H1 (cell line): ENCODE results near the gene NME7. TPM values are rescaled to one million over a fixed set of nuclear protein-coding genes. Genes with fewer than 3 reads are reported as not detected.

Source experiments
- BRCA1 ChIP-seq: IDR thresholded peaks from 2 replicates; pipeline ENCODE4 v1.6.1; 2012; ENCODE audit warnings: low read depth, low read length, improper control_type of control experiment
- E2F6 ChIP-seq: IDR thresholded peaks from 2 replicates; pipeline ENCODE4 v1.6.1; 2012; ENCODE audit warnings: inconsistent platforms
- EP300 ChIP-seq, 2 experiments: IDR thresholded peaks; 1 replicate in 1 of 2; 2 replicates in 1 of 2; pipeline ENCODE4 v1.6.1; 2011 to 2012; ENCODE audit warnings: low read depth in 2 of 2, low read length in 2 of 2, mild to moderate bottlenecking in 2 of 2, borderline replicate concordance in 1 of 2, inconsistent platforms in 1 of 2, moderate library complexity in 1 of 2
- HDAC6 ChIP-seq: IDR thresholded peaks from one replicate; pipeline ENCODE4 v1.7.1; 2012; ENCODE audit warnings: low read depth, mild to moderate bottlenecking, inconsistent platforms, low read length, moderate library complexity
- NRF1 ChIP-seq: IDR thresholded peaks from 2 replicates; pipeline ENCODE4 v1.6.1; 2011; ENCODE audit warnings: mild to moderate bottlenecking, low read depth, low read length, improper control_type of control experiment
- PHF8 ChIP-seq: fragments of 200-600 bp; sonication (generic); conservative IDR thresholded peaks from 2 replicates; pipeline ENCODE4 v1.7.1; 2012; ENCODE audit warnings: low read depth, mild to moderate bottlenecking, inconsistent platforms, low read length, moderate library complexity
- TAF1 ChIP-seq: IDR thresholded peaks from 2 replicates; pipeline ENCODE4 v1.6.1; 2011; ENCODE audit warnings: mild to moderate bottlenecking, low read depth, low read length
- YY1 ChIP-seq: IDR thresholded peaks from 2 replicates; pipeline ENCODE4 v1.6.1; 2011; ENCODE audit warnings: low read depth, mild to moderate bottlenecking, low read length
- polyA plus RNA-seq, 7 experiments: library from polyadenylated mRNA; depleted of rRNA in 3 of 7; stranded (reverse) in 5 of 7; unstranded in 2 of 7; fragments of >200 nt in 5 of 7; fragments of 200-250 nt in 2 of 7; gene quantifications; 1 replicate in 5 of 7; 2 replicates in 1 of 7; 4 replicates in 1 of 7; pipeline versions ENCODE4 v1.2.1 to v1.2.3, GENCODE V29; 2011 to 2013; ENCODE audit warnings: missing spikeins in 2 of 7, mixed read lengths in 2 of 7
- total RNA-seq: library from RNA; stranded (reverse); fragmentation: NEBNext Ultra II Directional; extraction: Animal tissue kit (Norgen Biotek cat#: 25700); gene quantifications from 2 replicates; pipeline ENCODE4 v1.2.1, GENCODE V29; 2021

The NME7 gene
- total and polyA plus RNA-seq, 2 of the 8 experiments (the other 6 are each of a cell fraction or from before 2014, with no cell fraction given): 11.6 to 28.5 TPM

- no peak for TF ChIP-seq HDAC6
- TF ChIP-seq NRF1: no peak
- no peak for TF ChIP-seq E2F6
- no peak for TF ChIP-seq YY1
- TF ChIP-seq PHF8: no peak
- no peak for TF ChIP-seq TAF1
- no peak for TF ChIP-seq BRCA1
- no peak for TF ChIP-seq EP300 (IDR thresholded peaks at IDR 0.05; ENCODE audit: borderline replicate concordance in 1 of 2, low read depth in 2 of 2, low read length in 2 of 2)
Measured at GRCh38 chr1:169144941-169145626, 222.5 kb downstream of the NME7 start (continued).
